Measurements from ENCODE around the gene GFRAL.

DNA sequence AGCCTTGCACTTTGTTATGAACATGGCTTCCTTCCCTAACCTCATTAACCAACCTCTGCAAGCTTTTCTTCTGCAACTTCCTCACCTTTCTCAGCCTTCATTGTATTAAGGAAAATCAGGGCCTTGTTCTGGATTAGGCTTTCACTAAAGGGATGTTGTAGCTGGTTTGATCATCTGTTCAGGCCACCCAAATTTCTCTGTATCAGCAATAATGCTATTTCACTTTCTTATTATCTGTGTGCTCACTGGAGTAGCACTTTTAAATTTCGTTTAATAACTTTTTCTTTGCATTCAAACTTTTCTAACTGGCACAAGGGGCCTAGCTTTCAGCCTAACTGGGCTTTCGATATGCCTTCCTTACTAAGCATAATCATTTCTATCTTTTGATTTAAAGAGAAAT lies 96.7 kb downstream of the GFRAL start:
- TF ChIP-seq, protein P1, sequence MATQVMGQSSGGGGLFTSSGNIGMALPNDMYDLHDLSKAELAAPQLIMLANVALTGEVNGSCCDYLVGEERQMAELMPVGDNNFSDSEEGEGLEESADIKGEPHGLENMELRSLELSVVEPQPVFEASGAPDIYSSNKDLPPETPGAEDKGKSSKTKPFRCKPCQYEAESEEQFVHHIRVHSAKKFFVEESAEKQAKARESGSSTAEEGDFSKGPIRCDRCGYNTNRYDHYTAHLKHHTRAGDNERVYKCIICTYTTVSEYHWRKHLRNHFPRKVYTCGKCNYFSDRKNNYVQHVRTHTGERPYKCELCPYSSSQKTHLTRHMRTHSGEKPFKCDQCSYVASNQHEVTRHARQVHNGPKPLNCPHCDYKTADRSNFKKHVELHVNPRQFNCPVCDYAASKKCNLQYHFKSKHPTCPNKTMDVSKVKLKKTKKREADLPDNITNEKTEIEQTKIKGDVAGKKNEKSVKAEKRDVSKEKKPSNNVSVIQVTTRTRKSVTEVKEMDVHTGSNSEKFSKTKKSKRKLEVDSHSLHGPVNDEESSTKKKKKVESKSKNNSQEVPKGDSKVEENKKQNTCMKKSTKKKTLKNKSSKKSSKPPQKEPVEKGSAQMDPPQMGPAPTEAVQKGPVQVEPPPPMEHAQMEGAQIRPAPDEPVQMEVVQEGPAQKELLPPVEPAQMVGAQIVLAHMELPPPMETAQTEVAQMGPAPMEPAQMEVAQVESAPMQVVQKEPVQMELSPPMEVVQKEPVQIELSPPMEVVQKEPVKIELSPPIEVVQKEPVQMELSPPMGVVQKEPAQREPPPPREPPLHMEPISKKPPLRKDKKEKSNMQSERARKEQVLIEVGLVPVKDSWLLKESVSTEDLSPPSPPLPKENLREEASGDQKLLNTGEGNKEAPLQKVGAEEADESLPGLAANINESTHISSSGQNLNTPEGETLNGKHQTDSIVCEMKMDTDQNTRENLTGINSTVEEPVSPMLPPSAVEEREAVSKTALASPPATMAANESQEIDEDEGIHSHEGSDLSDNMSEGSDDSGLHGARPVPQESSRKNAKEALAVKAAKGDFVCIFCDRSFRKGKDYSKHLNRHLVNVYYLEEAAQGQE (IDR thresholded peaks at IDR 0.05; ENCODE audit: borderline replicate concordance): no peak
- TF ChIP-seq EP300 (conservative IDR thresholded peaks at IDR 0.05; ENCODE audit: poor library complexity, severe bottlenecking) (no peak), EZH2 (IDR thresholded peaks at IDR 0.05; ENCODE audit: borderline replicate concordance, insufficient read depth, low read length, poor library complexity, severe bottlenecking) (no peak), POLR2AphosphoS5 (IDR thresholded peaks at IDR 0.05) (no peak), SMC3 (conservative IDR thresholded peaks at IDR 0.05; ENCODE audit: poor library complexity) (no peak), TAF1 (IDR thresholded peaks at IDR 0.05; ENCODE audit: low read depth) (no peak), RAD21 (conservative IDR thresholded peaks at IDR 0.05) (no peak), MXI1 (conservative IDR thresholded peaks at IDR 0.05; ENCODE audit: poor library complexity, severe bottlenecking) (no peak)
- TF ChIP-seq, protein P2, sequence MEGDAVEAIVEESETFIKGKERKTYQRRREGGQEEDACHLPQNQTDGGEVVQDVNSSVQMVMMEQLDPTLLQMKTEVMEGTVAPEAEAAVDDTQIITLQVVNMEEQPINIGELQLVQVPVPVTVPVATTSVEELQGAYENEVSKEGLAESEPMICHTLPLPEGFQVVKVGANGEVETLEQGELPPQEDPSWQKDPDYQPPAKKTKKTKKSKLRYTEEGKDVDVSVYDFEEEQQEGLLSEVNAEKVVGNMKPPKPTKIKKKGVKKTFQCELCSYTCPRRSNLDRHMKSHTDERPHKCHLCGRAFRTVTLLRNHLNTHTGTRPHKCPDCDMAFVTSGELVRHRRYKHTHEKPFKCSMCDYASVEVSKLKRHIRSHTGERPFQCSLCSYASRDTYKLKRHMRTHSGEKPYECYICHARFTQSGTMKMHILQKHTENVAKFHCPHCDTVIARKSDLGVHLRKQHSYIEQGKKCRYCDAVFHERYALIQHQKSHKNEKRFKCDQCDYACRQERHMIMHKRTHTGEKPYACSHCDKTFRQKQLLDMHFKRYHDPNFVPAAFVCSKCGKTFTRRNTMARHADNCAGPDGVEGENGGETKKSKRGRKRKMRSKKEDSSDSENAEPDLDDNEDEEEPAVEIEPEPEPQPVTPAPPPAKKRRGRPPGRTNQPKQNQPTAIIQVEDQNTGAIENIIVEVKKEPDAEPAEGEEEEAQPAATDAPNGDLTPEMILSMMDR (IDR thresholded peaks at IDR 0.05; ENCODE audit: poor library complexity, severe bottlenecking): no peak

Data from neural cell (in vitro differentiated cells).